Natural killer cell treated with Interleukin-12 subunit alpha and Interleukin-12 subunit beta and Interleukin-15 and Interleukin-18, amount 100 ng/mL, for 72 hours (primary cell): Measurements from ENCODE around the gene ART1. TPM values are rescaled to one million over a fixed set of nuclear protein-coding genes. Genes with fewer than 3 reads are reported as not detected.
"Not testable (repeated sequence)": the region's sequence is repeated elsewhere in the genome, so short reads cannot be mapped to it uniquely, and the experiment has no call there.

Source experiments
- ATAC-seq, 2 donors: fragments of 150-1000 bp; cut with Tn5 transposase in 1 of 2; sonication (Bioruptor Pico), chemical (Tn5 transposase) in 1 of 2; 2 replicates each; pipeline ENCODE4 v1.10.0; 2021
- DNase-seq: peaks from one replicate; pipeline ENCODE4 v3.0.0; 2022; ENCODE audit warnings: low spot score
- H3K27ac Mint-ChIP-seq, 2 donors: 1 replicate in 1 of 2; 2 replicates in 1 of 2; pipeline ENCODE4 v1.8.0; 2022; ENCODE audit warnings: mixed read lengths in 2 of 2, mild to moderate bottlenecking in 1 of 2, moderate library complexity in 1 of 2
- H3K27me3 Mint-ChIP-seq, 2 donors: 1 replicate in 1 of 2; 2 replicates in 1 of 2; pipeline ENCODE4 v1.8.0; 2022; ENCODE audit warnings: mixed read lengths in 2 of 2
- H3K36me3 Mint-ChIP-seq: one replicate; pipeline ENCODE4 v1.8.0; 2022; ENCODE audit warnings: mixed read lengths
- H3K4me1 Mint-ChIP-seq, 2 donors: 1 replicate in 1 of 2; 2 replicates in 1 of 2; pipeline ENCODE4 v1.8.0; 2022; ENCODE audit warnings: low read depth in 2 of 2, mixed read lengths in 2 of 2, mild to moderate bottlenecking in 1 of 2
- H3K4me3 Mint-ChIP-seq: one replicate; pipeline ENCODE4 v1.8.0; 2022; ENCODE audit warnings: mixed read lengths
- H3K9me3 Mint-ChIP-seq: 2 replicates; pipeline ENCODE4 v1.8.0; 2022; ENCODE audit warnings: mixed read lengths
- total RNA-seq, 2 donors: library from RNA; stranded (reverse); gene quantifications; one replicate each; pipeline ENCODE4 v1.2.3, GENCODE V29; 2022

The ART1 gene, protein sequence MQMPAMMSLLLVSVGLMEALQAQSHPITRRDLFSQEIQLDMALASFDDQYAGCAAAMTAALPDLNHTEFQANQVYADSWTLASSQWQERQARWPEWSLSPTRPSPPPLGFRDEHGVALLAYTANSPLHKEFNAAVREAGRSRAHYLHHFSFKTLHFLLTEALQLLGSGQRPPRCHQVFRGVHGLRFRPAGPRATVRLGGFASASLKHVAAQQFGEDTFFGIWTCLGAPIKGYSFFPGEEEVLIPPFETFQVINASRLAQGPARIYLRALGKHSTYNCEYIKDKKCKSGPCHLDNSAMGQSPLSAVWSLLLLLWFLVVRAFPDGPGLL
- total RNA-seq: not detected

DNA sequence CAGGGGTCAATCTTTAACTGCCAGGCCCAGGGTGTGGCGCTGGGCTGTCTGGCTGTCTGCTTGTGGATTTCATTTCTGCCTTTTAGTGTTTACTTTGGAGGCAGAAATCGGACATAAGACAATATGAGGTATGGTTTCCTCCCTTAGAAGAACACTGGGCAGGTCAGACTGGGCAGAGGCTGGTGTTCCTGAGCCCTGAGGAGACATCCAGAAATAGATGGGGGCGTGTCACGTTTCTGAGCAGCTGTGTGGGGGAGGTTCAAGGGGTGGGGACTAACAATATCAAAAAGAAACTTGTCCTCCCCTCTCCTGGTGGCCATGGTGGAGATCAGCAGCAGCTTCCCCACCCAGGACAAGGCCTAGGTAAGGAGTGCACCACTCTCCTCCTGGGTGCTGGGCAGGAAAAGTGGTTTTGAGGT, at the start of gene ART1:
TSS of gene ART1 (plus strand) at position 312 of the 419 bp plus-strand sequence. CDS start 14,086 bp downstream, outside the sequence.
- Mint-ChIP-seq H3K4me1 (peaks cover 0 to 11% of the 10 kb centered on the region in 2 donors), H3K27me3 (peaks cover 34 to 40% of the 10 kb centered on the region in 2 donors), H3K4me3 (no peak within 1 kb of the TSS), H3K9me3 (no peaks in the 10 kb centered on the region), H3K36me3 (no peaks in the 10 kb centered on the region), H3K27ac (no peak within 1 kb of the TSS)
- ATAC-seq: no peak
- DNase-seq: no peak

- not testable (repeated sequence) for H3K4me3 Mint-ChIP-seq, H3K9me3 Mint-ChIP-seq, H3K27me3 Mint-ChIP-seq, ATAC-seq, H3K36me3 Mint-ChIP-seq, H3K4me1 Mint-ChIP-seq, H3K27ac Mint-ChIP-seq, DNase-seq
Measured at GRCh38 chr11:3597743-3598142, 47.2 kb upstream of the ART1 start.

DNA sequence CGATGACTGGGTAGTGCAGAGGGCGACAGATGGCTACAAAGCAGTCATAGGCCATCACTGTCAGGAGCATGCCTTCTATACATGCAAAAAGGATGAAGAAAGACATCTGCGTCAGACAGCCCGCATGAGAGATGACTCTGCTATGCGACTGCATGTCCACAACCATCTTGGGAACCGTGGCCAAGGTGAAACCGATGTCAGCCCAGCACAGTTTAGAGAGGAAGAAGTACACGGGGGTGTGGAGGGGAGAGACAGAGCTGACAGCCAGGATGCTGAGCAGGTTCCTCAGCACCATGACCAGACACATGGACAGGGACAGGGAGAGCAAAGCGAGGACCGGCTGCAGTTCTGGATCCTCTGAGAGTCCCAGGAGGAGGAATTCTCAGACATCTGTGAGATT, 44.7 kb upstream of the ART1 start:
- not testable (repeated sequence) for DNase-seq, H3K4me3 Mint-ChIP-seq, H3K27ac Mint-ChIP-seq, ATAC-seq, H3K9me3 Mint-ChIP-seq, H3K4me1 Mint-ChIP-seq, H3K36me3 Mint-ChIP-seq
- peaks cover 9 to 14% of the 10 kb centered on the region in 2 donors for H3K27me3 Mint-ChIP-seq

- Mint-ChIP-seq H3K9me3 (no peaks in the 10 kb centered on the region), H3K4me3 (no peak overlapping the region), H3K36me3 (no peaks in the 10 kb centered on the region), H3K27me3 (peaks cover 6% of the 10 kb centered on the region in 2 donors), H3K4me1 (no peaks in the 10 kb centered on the region), H3K27ac (no peak overlapping the region)
- ATAC-seq: no peak
- DNase-seq: no peak
Measured at GRCh38 chr11:3604167-3604566, 40.8 kb upstream of the ART1 start.

DNA sequence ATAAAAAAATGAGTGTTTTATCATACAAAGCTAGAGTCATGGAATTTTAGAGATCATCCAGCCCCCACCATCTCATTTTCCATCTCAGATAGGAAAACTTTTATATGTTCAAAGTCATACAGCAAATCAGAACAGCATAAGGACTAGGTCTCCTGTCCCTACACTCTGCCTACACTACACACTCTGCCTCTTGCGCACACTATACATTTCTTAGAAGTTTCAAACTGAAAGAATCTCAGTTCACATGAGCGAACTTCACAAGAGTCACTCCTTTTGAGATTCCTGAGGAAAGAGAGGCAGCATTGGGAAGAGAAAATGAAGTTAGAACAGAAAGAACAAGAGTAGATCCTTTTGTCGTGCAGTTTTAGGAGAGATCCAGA, 39.7 kb upstream of the ART1 start:
- H3K27me3 Mint-ChIP-seq: peaks cover 3 to 6% of the 10 kb centered on the region in 2 donors
- ATAC-seq (no peak), DNase-seq (no peak)
- no peaks in the 10 kb centered on the region for H3K36me3 Mint-ChIP-seq
- H3K27ac Mint-ChIP-seq: no peak overlapping the region
- no peak overlapping the region for H3K4me3 Mint-ChIP-seq
- no peaks in the 10 kb centered on the region for H3K4me1 Mint-ChIP-seq
- no peaks in the 10 kb centered on the region for H3K9me3 Mint-ChIP-seq

DNA sequence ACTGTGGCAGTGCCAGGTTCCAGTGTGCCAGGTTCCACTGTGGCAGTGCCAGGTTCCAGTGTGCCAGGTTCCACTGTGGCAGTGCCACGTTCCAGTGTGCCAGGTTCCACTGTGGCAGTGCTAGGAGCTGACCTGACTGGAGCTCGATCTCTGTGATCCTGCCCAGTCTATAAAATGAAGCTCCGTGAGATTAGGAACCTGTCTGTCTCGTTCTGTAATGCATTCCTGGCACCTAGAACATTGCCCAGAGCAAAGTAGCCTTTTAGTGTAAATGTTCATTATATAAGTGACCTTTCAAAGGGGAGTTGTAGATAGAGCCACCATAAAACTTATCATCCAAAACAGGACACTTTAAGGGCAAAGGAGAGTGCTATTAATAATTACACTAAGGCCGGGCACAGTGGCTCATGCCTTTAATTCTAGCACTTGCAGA, 39.1 kb upstream of the ART1 start:
- Mint-ChIP-seq H3K27me3 (peaks cover 3 to 6% of the 10 kb centered on the region in 2 donors), H3K36me3 (no peaks in the 10 kb centered on the region), H3K9me3 (no peaks in the 10 kb centered on the region), H3K27ac (no peak overlapping the region), H3K4me3 (no peak overlapping the region), H3K4me1 (no peaks in the 10 kb centered on the region)
- DNase-seq (no peak), ATAC-seq (no peak)

- Mint-ChIP-seq H3K27ac (no peak overlapping the region), H3K36me3 (no peaks in the 10 kb centered on the region), H3K27me3 (peaks cover 0 to 3% of the 10 kb centered on the region in 2 donors), H3K4me3 (no peak overlapping the region), H3K9me3 (no peaks in the 10 kb centered on the region), H3K4me1 (peaks cover 5 to 6% of the 10 kb centered on the region in 2 donors)
- DNase-seq: no peak
- peak in 1 of 2 donors; percentile 56 for ATAC-seq
Measured at GRCh38 chr11:3609416-3610265, 35.3 kb upstream of the ART1 start.

- Mint-ChIP-seq H3K27me3 (peaks cover 0 to 3% of the 10 kb centered on the region in 2 donors), H3K4me3 (no peak overlapping the region), H3K27ac (no peak overlapping the region), H3K4me1 (peaks cover 8 to 10% of the 10 kb centered on the region in 2 donors), H3K9me3 (no peaks in the 10 kb centered on the region), H3K36me3 (no peaks in the 10 kb centered on the region)
- no peak for ATAC-seq
- DNase-seq: no peak
Measured at GRCh38 chr11:3610846-3611245, 34.1 kb upstream of the ART1 start.

DNA sequence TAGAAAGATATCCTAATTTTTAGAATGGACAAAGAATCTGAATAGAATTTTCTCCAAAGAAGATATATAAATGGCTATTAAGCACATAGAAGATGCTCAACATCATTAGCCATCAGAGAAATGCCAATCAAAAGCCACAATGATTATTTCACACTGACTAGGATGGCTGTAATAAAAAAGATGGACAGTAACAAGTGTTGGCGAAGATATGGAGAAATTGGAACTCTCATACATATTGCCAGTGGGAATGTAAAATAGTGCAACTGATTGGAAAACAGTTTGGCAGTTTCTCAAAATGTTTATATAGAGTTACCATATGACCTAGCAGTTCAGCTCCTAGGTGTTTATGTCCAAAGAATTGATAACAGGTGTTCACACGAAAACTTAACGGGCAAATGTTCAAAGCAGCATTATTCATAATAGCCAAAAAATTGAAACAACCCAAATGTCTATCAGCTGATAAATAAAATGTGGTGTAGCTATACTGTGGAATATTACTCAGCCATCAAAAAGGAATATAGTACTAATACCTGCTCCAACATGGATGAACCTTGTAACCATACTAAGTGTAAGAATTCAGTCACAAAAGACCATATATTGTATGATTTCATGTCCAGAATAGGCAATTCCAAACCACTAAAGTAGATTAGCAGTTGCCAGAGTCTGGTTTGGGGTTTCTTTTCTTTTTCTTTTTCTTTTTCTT, 32.8 kb upstream of the ART1 start:
- ATAC-seq: no peak
- Mint-ChIP-seq H3K36me3 (no peaks in the 10 kb centered on the region), H3K9me3 (no peaks in the 10 kb centered on the region), H3K27me3 (peaks cover 0 to 3% of the 10 kb centered on the region in 2 donors), H3K27ac (no peak overlapping the region), H3K4me1 (peaks cover 8 to 10% of the 10 kb centered on the region in 2 donors), H3K4me3 (no peak overlapping the region)
- DNase-seq: no peak

GRCh38 chr11:3613998-3614741, 30.8 kb upstream of the ART1 start:
- H3K36me3 Mint-ChIP-seq: no peaks in the 10 kb centered on the region
- no peaks in the 10 kb centered on the region for H3K27me3 Mint-ChIP-seq
- no peaks in the 10 kb centered on the region for H3K9me3 Mint-ChIP-seq
- ATAC-seq: no peak
- H3K27ac Mint-ChIP-seq: no peak overlapping the region
- H3K4me3 Mint-ChIP-seq: no peak overlapping the region
- DNase-seq: no peak
- peaks cover 8 to 10% of the 10 kb centered on the region in 2 donors for H3K4me1 Mint-ChIP-seq

GRCh38 chr11:3614742-3615171, 30.2 kb upstream of the ART1 start:
- ATAC-seq: peak; percentile 72 to 74
- H3K9me3 Mint-ChIP-seq: no peaks in the 10 kb centered on the region
- H3K27me3 Mint-ChIP-seq: no peaks in the 10 kb centered on the region
- no peak overlapping the region for H3K27ac Mint-ChIP-seq
- no peak overlapping the region for H3K4me3 Mint-ChIP-seq
- H3K4me1 Mint-ChIP-seq: peaks cover 8 to 10% of the 10 kb centered on the region in 2 donors
- no peak for DNase-seq
- H3K36me3 Mint-ChIP-seq: no peaks in the 10 kb centered on the region

GRCh38 chr11:3615998-3616397, 28.9 kb upstream of the ART1 start:
- no peaks in the 10 kb centered on the region for H3K9me3 Mint-ChIP-seq
- no peak overlapping the region for H3K27ac Mint-ChIP-seq
- H3K4me1 Mint-ChIP-seq: peaks cover 8 to 10% of the 10 kb centered on the region in 2 donors
- no peak for DNase-seq
- no peaks in the 10 kb centered on the region for H3K27me3 Mint-ChIP-seq
- H3K4me3 Mint-ChIP-seq: no peak overlapping the region
- ATAC-seq: no peak
- no peaks in the 10 kb centered on the region for H3K36me3 Mint-ChIP-seq
